Activated T-helper 2 cell treated with anti-CD3 and anti-CD28 coated beads, Interferon-gamma antibody, Interleukin-2, Interleukin-4, amounts not matched to agents 10 μg/mL and 5 μg/mL and 100 μg/mL, durations not matched to agents 14 hours and 24 hours and 36 hours (primary cell): Measurements from ENCODE around the gene PROSER3. TPM values are rescaled to one million over a fixed set of nuclear protein-coding genes. Genes with fewer than 3 reads are reported as not detected.
A peak's percentile ranks its signal among the peaks of the same experiment; 100 is the strongest.

Experiments
- DNase-seq: peaks from one replicate; pipeline ENCODE4 v3.0.0; 2021; ENCODE audit warnings: low spot score
- H3K27ac Mint-ChIP-seq: one replicate; pipeline ENCODE4 v1.8.0; 2021; ENCODE audit warnings: mixed read lengths
- H3K27me3 Mint-ChIP-seq: one replicate; pipeline ENCODE4 v1.8.0; 2021; ENCODE audit warnings: low read depth, mixed read lengths
- H3K36me3 Mint-ChIP-seq: one replicate; pipeline ENCODE4 v1.8.0; 2021; ENCODE audit warnings: low read depth, mixed read lengths
- H3K4me1 Mint-ChIP-seq: one replicate; pipeline ENCODE4 v1.8.0; 2021; ENCODE audit warnings: low read depth, mixed read lengths
- H3K4me3 Mint-ChIP-seq: one replicate; pipeline ENCODE4 v1.8.0; 2021; ENCODE audit warnings: low read depth, mild to moderate bottlenecking, moderate library complexity, mixed read lengths
- H3K9me3 Mint-ChIP-seq: one replicate; pipeline ENCODE4 v1.8.0; 2021; ENCODE audit warnings: mixed read lengths
- intact Hi-C: fragments of 100-400 bp; cut with micrococcal nuclease; formaldehyde crosslinking; loops from one replicate; pipeline ENCODE4 v1.15.1; 2023
- total RNA-seq: library from RNA; stranded (reverse); gene quantifications from 2 replicates; pipeline ENCODE4 v1.2.3, GENCODE V29; 2022

The PROSER3 gene
- total RNA-seq, 1 donor from 2014 or later, result 41.2 TPM

DNA sequence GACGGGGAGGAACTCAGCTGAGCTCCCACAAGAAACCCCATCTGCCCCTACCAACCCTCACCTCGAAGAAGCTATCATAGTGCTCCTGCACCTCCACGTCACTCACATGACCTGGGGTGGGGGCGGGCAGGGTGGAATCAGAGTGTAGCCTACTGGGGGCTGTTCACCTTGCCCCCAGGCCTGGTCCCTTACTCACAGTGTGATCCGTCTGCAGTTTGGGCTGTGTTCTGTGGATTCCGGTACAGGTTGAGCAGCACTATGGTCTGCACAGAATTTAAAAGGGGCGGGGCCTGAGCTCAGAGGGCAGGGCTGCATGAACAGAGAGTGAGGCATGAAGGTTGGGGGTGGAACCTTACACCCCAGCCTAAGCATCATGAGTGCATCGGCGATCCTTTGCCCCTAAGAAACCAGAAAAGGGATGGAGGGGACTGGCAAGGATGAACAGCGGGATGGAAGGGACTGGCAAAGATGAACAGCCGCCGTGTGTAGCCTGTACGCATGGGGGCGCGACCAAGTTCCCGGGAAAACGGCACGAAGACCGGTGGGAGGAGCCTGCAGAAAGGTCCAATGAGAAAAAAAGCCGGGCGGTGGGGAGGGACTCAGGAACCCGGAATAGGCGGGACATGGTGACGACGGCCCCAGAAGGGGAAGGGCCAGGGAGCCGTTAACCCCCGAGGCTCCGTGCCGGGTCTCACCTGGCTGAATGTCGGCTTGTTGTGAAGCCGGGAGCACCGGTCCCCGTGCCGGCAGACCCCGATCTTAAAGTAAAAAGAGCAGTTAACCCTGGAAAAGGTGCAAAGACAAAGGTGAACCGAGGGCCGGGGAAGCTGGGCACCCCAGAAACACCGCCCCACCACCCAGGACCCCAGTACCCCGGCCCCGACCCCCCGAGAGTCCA, 13.3 kb upstream of the PROSER3 start:
- Mint-ChIP-seq H3K36me3 (peaks cover 23% of the 10 kb centered on the region), H3K4me3 (peak overlapping the region; percentile 95), H3K9me3 (no peaks in the 10 kb centered on the region), H3K4me1 (peaks cover 42% of the 10 kb centered on the region), H3K27me3 (no peaks in the 10 kb centered on the region), H3K27ac (peak overlapping the region; percentile 99)
- peak; percentile 92 for DNase-seq
- intact Hi-C loops, result loop anchor here (1.0 to 10.0 kb wide), 7 partner anchors 27 to 470 kb away; partner anchors contain the start of genes COX6B1, SDHAF1, THAP8 and WDR62

DNA sequence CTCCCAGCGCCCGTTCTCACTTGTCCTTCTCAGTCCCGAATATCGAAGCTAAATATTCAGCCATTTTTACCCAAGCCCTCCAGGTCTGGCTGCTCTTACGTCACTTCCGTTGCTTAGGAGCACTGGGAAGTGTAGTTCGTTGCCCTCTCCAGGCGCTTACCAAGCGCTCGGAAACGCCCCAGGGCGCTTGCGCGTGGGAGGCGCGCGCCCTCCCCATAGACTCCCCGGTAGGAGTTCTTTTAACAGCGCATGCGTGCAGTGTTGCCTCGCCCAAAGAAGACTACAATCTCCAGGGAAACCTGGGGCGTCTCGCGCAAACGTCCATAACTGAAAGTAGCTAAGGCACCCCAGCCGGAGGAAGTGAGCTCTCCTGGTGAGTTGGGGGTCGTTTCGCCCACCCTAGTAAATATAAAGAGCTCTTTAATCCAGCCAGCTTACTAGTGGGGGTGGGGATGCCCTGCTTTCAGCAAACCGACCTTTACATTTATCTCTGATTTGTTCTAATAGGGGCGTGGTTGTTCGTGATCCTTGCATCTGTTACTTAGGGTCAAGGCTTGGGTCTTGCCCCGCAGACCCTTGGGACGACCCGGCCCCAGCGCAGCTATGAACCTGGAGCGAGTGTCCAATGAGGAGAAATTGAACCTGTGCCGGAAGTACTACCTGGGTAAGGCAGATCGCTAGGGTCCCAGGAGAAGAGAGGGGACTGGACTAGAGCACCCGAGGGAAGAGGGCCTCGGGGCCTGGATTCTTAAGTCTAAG, 12.5 kb upstream of the PROSER3 start, which contains the start of the genes PSENEN and U2AF1L4:
TSS of gene PSENEN (plus strand) at position 324 of the 759 bp plus-strand sequence. CDS start at position 604, 280 bp downstream.
TSS of gene U2AF1L4 (minus strand) at position 91 of the 759 bp plus-strand sequence. CDS start at position 64, 27 bp downstream.
- H3K36me3 Mint-ChIP-seq, result peaks cover 23% of the 10 kb centered on the region
- peaks cover 44% of the 10 kb centered on the region for H3K4me1 Mint-ChIP-seq
- DNase-seq, result peak; percentile 97
- intact Hi-C loops, result loop anchor here (1.0 to 10.0 kb wide), 4 partner anchors 28 to 469 kb away; partner anchors contain the start of genes SDHAF1, THAP8, WDR62 and ZNF146
- peak within 1 kb of the TSS; percentile 99 for H3K27ac Mint-ChIP-seq
- H3K4me3 Mint-ChIP-seq, result peak within 1 kb of the TSS; percentile 95
- H3K9me3 Mint-ChIP-seq, result no peaks in the 10 kb centered on the region
- no peaks in the 10 kb centered on the region for H3K27me3 Mint-ChIP-seq

DNA sequence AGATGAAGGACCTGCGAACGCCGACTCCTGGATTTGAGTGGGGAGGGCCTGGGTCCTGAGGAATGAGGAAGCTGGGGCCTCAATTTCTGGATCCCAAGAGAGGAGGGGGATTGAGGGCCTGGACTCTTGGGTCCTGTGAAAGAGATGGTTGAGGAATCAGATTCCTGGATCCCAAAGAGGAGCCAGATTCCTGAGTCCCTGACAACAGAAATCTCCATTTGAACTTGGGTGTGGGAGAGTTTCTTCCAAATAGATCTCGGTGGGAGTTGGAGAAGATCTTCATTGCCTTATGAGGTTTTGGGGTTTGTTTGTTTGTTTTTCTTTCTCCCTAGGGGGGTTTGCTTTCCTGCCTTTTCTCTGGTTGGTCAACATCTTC, 11.9 kb upstream of the PROSER3 start:
- DNase-seq, result no peak
- intact Hi-C loops, result loop anchor here (10.0 kb wide), 3 partner anchors 249 to 469 kb away; partner anchors contain the start of genes SDHAF1, THAP8, WDR62 and ZNF146
- Mint-ChIP-seq H3K9me3 (no peaks in the 10 kb centered on the region), H3K27me3 (no peaks in the 10 kb centered on the region), H3K4me1 (peaks cover 41% of the 10 kb centered on the region), H3K4me3 (peak overlapping the region; percentile 95), H3K27ac (peak overlapping the region; percentile 99), H3K36me3 (peaks cover 20% of the 10 kb centered on the region)

DNA sequence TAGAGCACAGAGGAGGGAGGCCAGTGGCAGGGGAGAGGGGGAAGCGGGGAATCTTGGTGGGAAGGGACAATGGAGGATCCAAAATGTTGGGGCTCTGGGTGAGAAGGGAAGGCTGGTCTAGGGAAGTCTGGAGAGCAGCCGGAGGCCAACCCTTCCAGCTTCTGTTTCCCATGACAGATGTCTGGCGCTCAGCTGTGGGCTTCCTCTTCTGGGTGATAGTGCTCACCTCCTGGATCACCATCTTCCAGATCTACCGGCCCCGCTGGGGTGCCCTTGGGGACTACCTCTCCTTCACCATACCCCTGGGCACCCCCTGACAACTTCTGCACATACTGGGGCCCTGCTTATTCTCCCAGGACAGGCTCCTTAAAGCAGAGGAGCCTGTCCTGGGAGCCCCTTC, 11.4 kb upstream of the PROSER3 start:
- intact Hi-C loops, result loop anchor here (10.0 kb wide), 3 partner anchors 248 to 468 kb away; partner anchors contain the start of genes SDHAF1, THAP8, WDR62 and ZNF146
- H3K36me3 Mint-ChIP-seq, result peaks cover 20% of the 10 kb centered on the region
- peaks cover 41% of the 10 kb centered on the region for H3K4me1 Mint-ChIP-seq

DNA sequence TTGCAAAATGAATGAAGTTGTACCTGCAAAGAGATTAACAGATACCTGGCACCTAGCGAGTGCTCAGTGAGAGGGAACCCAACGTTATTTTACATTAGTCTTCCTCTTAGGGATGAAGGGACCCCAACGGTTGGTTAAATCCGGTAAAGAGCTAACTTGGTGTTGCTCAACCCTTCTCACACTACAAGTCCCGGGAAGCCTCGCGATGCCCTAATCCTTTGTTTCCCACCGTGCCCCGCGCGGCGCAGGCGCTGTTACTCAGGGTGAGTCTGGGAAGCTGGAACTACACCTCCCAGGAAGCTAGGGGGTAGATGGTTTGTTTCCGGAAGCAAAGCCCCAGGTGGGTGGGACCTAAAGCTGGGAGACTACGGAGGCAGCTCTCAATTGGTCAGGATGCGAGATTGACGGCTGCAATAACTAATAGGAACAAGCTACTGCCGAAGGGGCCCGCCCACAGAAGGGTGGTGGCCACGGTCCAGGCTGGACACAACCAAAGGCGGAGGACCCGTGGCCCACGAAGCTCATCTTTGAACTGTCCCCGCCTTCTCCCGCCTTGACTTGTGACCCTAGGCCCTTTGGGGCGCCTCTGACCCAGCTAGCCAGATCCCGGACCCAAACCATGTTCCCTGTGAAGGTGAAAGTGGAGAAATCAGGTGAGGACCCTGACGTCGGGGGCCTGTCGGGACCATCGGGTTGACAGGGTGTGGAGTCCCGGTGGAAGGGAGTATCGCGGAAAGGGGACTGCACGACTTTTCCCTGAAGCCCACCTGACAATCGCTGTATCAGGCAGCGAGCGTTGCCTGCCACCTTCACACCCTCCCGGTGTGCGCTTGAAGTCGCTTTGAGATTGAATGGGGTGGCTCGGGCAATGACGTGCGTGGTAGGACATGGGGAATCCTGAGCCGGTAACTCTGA, 9.6 kb upstream of the PROSER3 start, which contains the start of gene LIN37:
TSS of gene LIN37 (plus strand) at position 471 of the 915 bp plus-strand sequence. CDS start at position 620, 149 bp downstream.
- no peaks in the 10 kb centered on the region for H3K27me3 Mint-ChIP-seq
- peak within 1 kb of the TSS; percentile 90 for H3K27ac Mint-ChIP-seq
- intact Hi-C loops, result loop anchor here (1.0 to 10.0 kb wide), 5 partner anchors 10 to 466 kb away; partner anchors contain the start of genes ARHGAP33, PROSER3, SDHAF1 and THAP8
- peaks cover 31% of the 10 kb centered on the region for H3K4me1 Mint-ChIP-seq
- peaks cover 15% of the 10 kb centered on the region for H3K36me3 Mint-ChIP-seq
- peak within 1 kb of the TSS; percentile 95 for H3K4me3 Mint-ChIP-seq
- H3K9me3 Mint-ChIP-seq, result no peaks in the 10 kb centered on the region
- DNase-seq, result peak; percentile 98

More for the DNA sequence above, 11.4 kb upstream of the PROSER3 start:
- Mint-ChIP-seq H3K9me3 (no peaks in the 10 kb centered on the region), H3K27ac (peak overlapping the region; percentile 99), H3K27me3 (no peaks in the 10 kb centered on the region), H3K4me3 (peak overlapping the region; percentile 95)
- no peak for DNase-seq

DNA sequence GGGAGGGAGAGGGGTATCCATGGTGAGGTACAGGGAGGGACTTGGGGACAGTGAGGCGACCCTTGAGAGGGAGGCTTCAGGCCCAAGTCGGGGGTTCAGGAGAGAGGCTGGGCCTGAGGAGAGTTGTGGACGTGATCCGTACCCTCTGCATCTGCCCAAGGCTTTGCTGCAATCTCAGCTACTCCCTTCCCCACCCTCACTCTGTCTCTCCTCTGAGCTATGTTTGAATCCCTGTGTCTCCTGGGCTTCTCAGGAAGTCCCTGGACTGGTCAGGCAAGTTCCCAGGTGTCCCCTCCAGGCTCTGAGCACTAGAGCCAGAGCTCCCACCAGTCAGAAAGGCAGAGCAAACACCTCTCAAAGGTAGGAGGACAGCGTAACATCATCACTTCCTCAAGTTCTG, 7.8 kb upstream of the PROSER3 start:
- H3K27me3 Mint-ChIP-seq, result no peaks in the 10 kb centered on the region
- intact Hi-C loops, result no loop called here
- H3K27ac Mint-ChIP-seq, result no peak overlapping the region
- H3K4me3 Mint-ChIP-seq, result peak overlapping the region; percentile 41
- DNase-seq, result no peak
- H3K4me1 Mint-ChIP-seq, result peaks cover 27% of the 10 kb centered on the region
- H3K36me3 Mint-ChIP-seq, result peaks cover 19% of the 10 kb centered on the region
- no peaks in the 10 kb centered on the region for H3K9me3 Mint-ChIP-seq

DNA sequence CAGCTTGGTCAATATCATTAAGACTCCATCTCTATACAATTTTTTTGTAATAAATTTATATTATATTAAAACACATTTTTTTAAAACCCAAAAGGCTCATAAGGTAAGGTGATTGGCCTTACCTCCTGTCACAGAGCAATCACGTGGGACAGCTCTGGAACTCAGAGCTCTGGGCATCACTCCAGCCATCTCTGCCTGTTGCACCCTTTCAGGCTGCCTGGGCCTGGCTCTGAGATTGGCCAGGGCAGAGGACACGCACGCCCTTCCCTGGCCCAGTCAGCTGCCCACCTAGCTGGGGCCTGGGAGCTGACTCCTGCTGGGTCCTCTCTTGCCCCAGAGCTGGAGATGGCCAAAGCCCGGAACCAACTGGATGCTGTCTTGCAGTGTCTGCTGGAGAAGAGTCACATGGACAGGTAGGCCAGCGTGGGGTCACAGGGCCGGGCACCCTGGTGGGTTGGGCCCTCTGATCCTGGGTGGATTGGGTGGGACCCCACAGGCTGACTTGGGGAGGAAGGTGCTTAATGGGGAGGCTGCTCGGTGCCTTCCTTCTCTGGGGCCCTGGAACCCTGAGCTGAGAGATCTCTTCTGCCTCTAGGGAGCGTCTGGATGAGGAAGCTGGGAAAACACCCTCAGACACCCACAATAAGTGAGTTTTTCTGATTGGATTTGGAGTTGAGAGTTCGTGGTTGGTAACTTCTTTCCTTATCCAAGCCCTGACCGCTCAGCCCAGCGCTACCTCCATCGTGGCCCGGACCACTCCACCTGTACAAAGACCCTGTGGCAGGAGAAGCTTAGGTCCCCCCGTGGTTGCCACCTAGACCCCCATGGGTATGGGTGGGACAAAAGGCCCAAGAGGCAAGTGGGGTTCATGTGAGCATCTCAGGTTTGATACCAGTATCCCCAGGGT, 5.9 kb upstream of the PROSER3 start:
- peaks cover 26% of the 10 kb centered on the region for H3K36me3 Mint-ChIP-seq
- H3K4me3 Mint-ChIP-seq, result no peak overlapping the region
- H3K9me3 Mint-ChIP-seq, result no peaks in the 10 kb centered on the region
- peaks cover 26% of the 10 kb centered on the region for H3K4me1 Mint-ChIP-seq
- intact Hi-C loops, result no loop called here
- H3K27me3 Mint-ChIP-seq, result no peaks in the 10 kb centered on the region
- no peak for DNase-seq
- H3K27ac Mint-ChIP-seq, result no peak overlapping the region

DNA sequence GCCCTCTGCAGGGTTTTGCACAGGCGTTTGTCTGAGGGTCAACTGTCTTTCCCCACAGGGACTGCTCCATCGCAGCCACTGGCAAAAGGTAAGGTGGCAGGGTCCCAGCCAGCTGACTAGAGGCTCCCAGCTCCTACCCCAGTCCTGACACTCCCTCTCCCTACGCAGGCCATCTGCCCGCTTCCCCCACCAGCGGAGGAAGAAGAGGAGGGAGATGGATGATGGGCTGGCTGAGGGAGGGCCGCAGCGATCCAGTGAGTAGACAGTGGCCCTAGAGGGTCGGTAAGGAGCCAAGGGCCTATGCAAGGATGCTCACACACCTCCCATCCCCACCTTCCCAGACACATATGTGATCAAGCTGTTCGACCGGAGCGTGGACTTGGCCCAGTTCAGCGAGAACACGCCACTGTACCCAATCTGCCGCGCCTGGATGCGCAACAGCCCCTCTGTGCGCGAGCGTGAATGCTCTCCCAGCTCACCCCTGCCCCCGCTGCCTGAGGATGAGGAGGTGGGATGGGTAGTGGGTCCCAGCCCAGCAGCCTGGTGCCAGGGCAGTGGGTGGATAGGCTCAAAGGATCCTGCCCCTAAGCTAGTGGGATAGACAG, 5.1 kb upstream of the PROSER3 start:
- Mint-ChIP-seq H3K36me3 (peaks cover 25% of the 10 kb centered on the region), H3K4me1 (peaks cover 23% of the 10 kb centered on the region), H3K9me3 (no peaks in the 10 kb centered on the region), H3K4me3 (no peak overlapping the region), H3K27ac (no peak overlapping the region), H3K27me3 (no peaks in the 10 kb centered on the region)
- intact Hi-C loops, result no loop called here
- no peak for DNase-seq

DNA sequence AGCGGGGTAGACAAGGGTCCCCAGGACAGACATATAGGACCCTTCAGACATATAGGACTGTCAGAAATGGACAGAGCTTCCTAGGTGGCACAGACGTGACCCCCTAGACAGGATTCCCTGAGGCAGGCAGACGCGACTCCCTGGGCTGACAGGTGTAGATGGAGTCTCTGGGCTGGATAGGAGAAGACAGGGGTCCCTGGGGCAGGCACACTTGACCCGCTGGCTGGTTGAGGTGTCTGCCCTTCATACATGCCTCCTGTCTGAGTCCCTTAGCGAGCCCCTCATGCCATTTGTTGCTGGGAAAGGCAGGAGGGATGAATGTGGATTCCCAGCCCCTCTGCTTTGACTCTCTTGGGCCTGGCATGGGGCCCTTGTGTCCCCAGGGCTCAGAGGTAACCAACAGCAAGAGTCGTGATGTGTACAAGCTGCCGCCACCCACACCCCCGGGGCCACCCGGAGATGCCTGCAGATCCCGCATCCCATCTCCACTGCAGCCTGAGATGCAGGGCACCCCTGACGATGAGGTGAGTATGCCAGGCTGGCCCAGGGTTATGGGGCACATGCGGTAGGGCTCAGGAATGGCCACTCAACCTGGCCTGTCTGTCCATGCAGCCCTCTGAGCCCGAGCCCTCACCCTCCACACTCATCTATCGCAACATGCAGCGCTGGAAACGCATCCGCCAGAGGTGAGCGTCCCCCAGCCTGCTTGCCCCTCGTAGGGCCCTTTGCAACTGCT, 4.2 kb upstream of the PROSER3 start:
- Mint-ChIP-seq H3K4me1 (peaks cover 18% of the 10 kb centered on the region), H3K4me3 (no peak overlapping the region), H3K36me3 (peaks cover 22% of the 10 kb centered on the region), H3K9me3 (no peaks in the 10 kb centered on the region), H3K27ac (no peak overlapping the region), H3K27me3 (no peaks in the 10 kb centered on the region)
- intact Hi-C loops, result no loop called here
- no peak for DNase-seq

DNA sequence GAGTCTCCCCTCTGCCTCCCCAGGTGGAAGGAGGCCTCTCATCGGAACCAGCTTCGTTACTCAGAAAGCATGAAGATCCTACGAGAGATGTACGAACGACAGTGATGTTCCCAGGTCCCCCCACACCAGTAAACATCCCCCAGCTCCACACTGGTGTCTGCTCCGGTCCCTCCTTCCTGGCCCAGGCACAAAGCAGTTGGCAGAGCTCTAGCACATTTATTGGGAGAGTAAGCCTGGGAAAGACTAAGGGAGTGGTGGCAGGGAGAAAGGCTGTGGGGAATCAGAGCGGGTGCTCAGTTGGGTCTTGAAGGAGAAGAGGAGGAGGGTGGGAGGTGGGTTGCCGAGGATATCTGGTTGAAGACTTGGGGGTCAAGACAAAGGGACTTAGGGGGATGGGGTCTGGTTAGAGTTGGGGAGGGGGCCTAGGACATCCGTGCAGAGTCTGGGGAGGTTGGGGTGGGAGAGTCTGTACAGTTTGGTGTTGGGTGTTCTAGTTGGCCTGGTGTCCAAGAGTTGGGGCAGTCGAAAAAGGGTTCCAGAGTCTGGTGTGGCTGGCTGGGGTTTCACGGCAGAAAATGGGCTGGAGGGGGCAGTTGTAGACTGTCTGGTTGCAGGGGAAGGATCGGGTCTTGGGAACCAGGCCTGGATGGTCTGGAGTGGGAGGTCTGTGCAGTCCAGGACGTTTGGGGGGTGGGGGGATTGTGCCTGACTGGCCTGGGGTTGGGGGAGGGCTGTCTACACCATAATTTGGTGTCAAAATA, 3.4 kb upstream of the PROSER3 start:
- Mint-ChIP-seq H3K4me1 (peaks cover 21% of the 10 kb centered on the region), H3K27me3 (no peaks in the 10 kb centered on the region), H3K4me3 (no peak overlapping the region), H3K27ac (no peak overlapping the region), H3K9me3 (no peaks in the 10 kb centered on the region), H3K36me3 (peaks cover 27% of the 10 kb centered on the region)
- no peak for DNase-seq
- intact Hi-C loops, result loop anchor here (5.0 kb wide), 1 partner anchor 363 kb away; the partner anchor contains the start of gene TBCB
